Prostate gland (tissue), 2 donors: ENCODE measurements around the gene NUBP1.

ENCODE experiments used
- CTCF ChIP-seq, 4 experiments: fragments of 200-600 bp in 2 of 4; fragments of 450-650 bp in 2 of 4; sonication (generic) in 2 of 4; IDR thresholded peaks; 1 replicate in 3 of 4; 2 replicates in 1 of 4; pipeline ENCODE4 v1.5.1; 2016 to 2019; ENCODE audit warnings: antibody characterized with exemption in 4 of 4, mild to moderate bottlenecking in 2 of 4, moderate library complexity in 2 of 4
- POLR2A ChIP-seq: fragments of 450-650 bp; IDR thresholded peaks from one replicate; pipeline ENCODE4 v1.6.1; 2016; ENCODE audit warnings: antibody characterized with exemption, mild to moderate bottlenecking
- POLR2AphosphoS5 ChIP-seq: sonication (generic); formaldehyde crosslinking; IDR thresholded peaks from one replicate; pipeline ENCODE4 v1.6.1; 2017; ENCODE audit warnings: antibody characterized with exemption

DNA sequence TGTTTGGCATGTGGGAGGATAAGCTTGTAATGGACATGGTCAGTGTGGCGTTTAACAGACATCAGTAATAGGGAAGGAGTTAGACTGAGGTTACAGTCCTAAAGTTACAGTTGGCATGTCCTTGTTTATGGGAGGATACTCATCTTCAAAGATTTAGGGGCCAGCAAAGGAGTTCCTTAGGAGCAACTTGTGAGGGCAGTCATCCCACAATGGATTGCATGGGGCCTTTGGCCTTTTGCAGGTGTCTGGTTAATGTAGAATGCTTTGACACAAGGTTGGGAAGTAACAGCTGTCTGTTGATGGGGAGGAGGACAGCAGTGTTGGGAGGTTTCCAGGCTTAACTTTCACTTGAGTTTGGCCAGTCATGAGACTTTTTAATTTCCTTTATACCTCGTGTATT, 2.2 kb downstream of the NUBP1 start:
- no peak for TF ChIP-seq CTCF (IDR thresholded peaks at IDR 0.05)
- TF ChIP-seq POLR2AphosphoS5: no peak
- TF ChIP-seq POLR2A: no peak
